Right renal cortex interstitium (tissue), 3 donors: ENCODE data around the gene FAM193B. TPM values are rescaled to one million over a fixed set of nuclear protein-coding genes. Genes with fewer than 3 reads are reported as not detected.

Source experiments
- DNase-seq, 3 donors: peaks; one replicate each; pipeline ENCODE4 v3.0.0-alpha.2; 2013; ENCODE audit warnings: low read depth in 3 of 3, low spot score in 2 of 3
- polyA plus RNA-seq, 3 donors: library from polyadenylated mRNA; unstranded; fragments of 120-200 nt; gene quantifications; one replicate each; pipeline ENCODE4 v1.2.1, GENCODE V29; 2013; ENCODE audit not compliant: insufficient read length in 3 of 3

FAM193B gene
- polyA plus RNA-seq, 3 donors: 60.9 to 65.2 (median 61.1) TPM

- DNase-seq: no peak
Observed at GRCh38 chr5:177503351-177504085, 50.8 kb downstream of the FAM193B start.

GRCh38 chr5:177502886-177503285 is 51.5 kb downstream of the FAM193B start:
- DNase-seq: no peak

- DNase-seq: no peak
Observed at GRCh38 chr5:177501874-177502678, 52.3 kb downstream of the FAM193B start.

- peak in 1 of 3 donors; percentile 77 for DNase-seq
Observed at GRCh38 chr5:177500685-177501522, 53.5 kb downstream of the FAM193B start.

GRCh38 chr5:177499842-177500241 is 54.5 kb downstream of the FAM193B start:
- no peak for DNase-seq

- no peak for DNase-seq
Observed at GRCh38 chr5:177498013-177498787, 56.2 kb downstream of the FAM193B start.

GRCh38 chr5:177497292-177498012 is 56.9 kb downstream of the FAM193B start, which contains the start of gene PDLIM7:
PDLIM7 (minus strand) TSS chr5:177497604; CDS start chr5:177496512, 1,092 bp downstream.
- peak; percentile 92 to 94 (median 93) for DNase-seq

GRCh38 chr5:177496727-177497291 is 57.6 kb downstream of the FAM193B start:
- DNase-seq: no peak

GRCh38 chr5:177496070-177496726 is 58.2 kb downstream of the FAM193B start:
- no peak for DNase-seq

- no peak for DNase-seq
Observed at GRCh38 chr5:177495243-177496060, 58.9 kb downstream of the FAM193B start.

GRCh38 chr5:177494346-177495195 is 59.8 kb downstream of the FAM193B start:
- no peak for DNase-seq

GRCh38 chr5:177493795-177494345 is 60.5 kb downstream of the FAM193B start:
- no peak for DNase-seq

GRCh38 chr5:177492841-177493240 is 61.5 kb downstream of the FAM193B start:
- no peak for DNase-seq

- DNase-seq: no peak
Observed at GRCh38 chr5:177491983-177492746, 62.2 kb downstream of the FAM193B start.

GRCh38 chr5:177491429-177491945 is 62.9 kb downstream of the FAM193B start:
- DNase-seq: no peak

GRCh38 chr5:177490992-177491391 is 63.4 kb downstream of the FAM193B start:
- DNase-seq: no peak
